Keratinocyte (primary cell): ENCODE data around the gene CXCL8. TPM values are rescaled to one million over a fixed set of nuclear protein-coding genes. Genes with fewer than 3 reads are reported as not detected.

Source experiments
- DNase-seq: peaks from one replicate; pipeline ENCODE4 v3.0.0-alpha.2; 2011; ENCODE audit warnings: low read depth, missing footprints, low spot score
- FAIRE-seq: peaks from 2 replicates; lab custom pipeline; 2011; peaks lifted over from hg19 to GRCh38; lab: Jason Lieb, UNC
- H2AFZ ChIP-seq: 2 replicates; pipeline ENCODE4 v1.6.0; 2012; ENCODE audit warnings: low read length, control low read depth, inconsistent platforms; ENCODE audit not compliant: control insufficient read depth
- H3K27ac ChIP-seq: 2 replicates; pipeline ENCODE4 v1.5.1; 2011; ENCODE audit warnings: low read length; ENCODE audit not compliant: control insufficient read depth, insufficient read depth
- H3K27me3 ChIP-seq: 3 replicates; pipeline ENCODE4 v1.6.0; 2011; ENCODE audit warnings: low read length; ENCODE audit not compliant: control insufficient read depth, insufficient read depth; ENCODE audit errors: extremely low read depth
- H3K36me3 ChIP-seq, 2 experiments: 2 replicates in 1 of 2; 3 replicates in 1 of 2; pipeline ENCODE4 v1.5.1; 2011; ENCODE audit warnings: low read length in 2 of 2, mild to moderate bottlenecking in 1 of 2; ENCODE audit not compliant: control insufficient read depth in 2 of 2, insufficient read depth in 2 of 2; ENCODE audit errors: extremely low read depth in 1 of 2
- H3K4me1 ChIP-seq: 3 replicates; pipeline ENCODE4 v1.5.1; 2011; ENCODE audit warnings: low read length; ENCODE audit not compliant: control insufficient read depth, insufficient read depth; ENCODE audit errors: extremely low read depth
- H3K4me2 ChIP-seq: 3 replicates; pipeline ENCODE4 v1.6.0; 2011; ENCODE audit warnings: low read depth, low read length; ENCODE audit not compliant: control insufficient read depth, insufficient read depth; ENCODE audit errors: extremely low read depth
- H3K4me3 ChIP-seq, 3 experiments: fragments of 200-600 bp in 1 of 3; sonication (generic) in 1 of 3; 2 replicates in 2 of 3; 3 replicates in 1 of 3; pipeline ENCODE4 v1.5.1; 2011 to 2016; ENCODE audit warnings: low read length in 3 of 3, mild to moderate bottlenecking in 3 of 3, control low read depth in 2 of 3, inconsistent platforms in 1 of 3, low read depth in 1 of 3, mixed read lengths in 1 of 3, mixed run types in 1 of 3, moderate library complexity in 1 of 3; ENCODE audit not compliant: control insufficient read depth in 2 of 3, insufficient read depth in 2 of 3; ENCODE audit errors: extremely low read depth in 1 of 3
- H3K79me2 ChIP-seq: 2 replicates; pipeline ENCODE4 v1.6.0; 2012; ENCODE audit warnings: low read length; ENCODE audit not compliant: control insufficient read depth, insufficient read depth
- H3K9ac ChIP-seq: 3 replicates; pipeline ENCODE4 v1.6.0; 2011; ENCODE audit warnings: low read length; ENCODE audit not compliant: control insufficient read depth, insufficient read depth; ENCODE audit errors: extremely low read depth
- H3K9me1 ChIP-seq: 3 replicates; pipeline ENCODE4 v1.6.0; 2011; ENCODE audit warnings: low read length; ENCODE audit not compliant: control insufficient read depth, insufficient read depth; ENCODE audit errors: extremely low read depth
- H3K9me3 ChIP-seq: 2 replicates; pipeline ENCODE4 v1.5.1; 2012; ENCODE audit warnings: low read depth, low read length; ENCODE audit not compliant: control insufficient read depth
- H4K20me1 ChIP-seq: 3 replicates; pipeline ENCODE4 v1.6.0; 2011; ENCODE audit warnings: low read length; ENCODE audit not compliant: control insufficient read depth, insufficient read depth; ENCODE audit errors: extremely low read depth
- EZH2 ChIP-seq: IDR thresholded peaks from one replicate; pipeline ENCODE4 v1.6.1; 2012; ENCODE audit warnings: inconsistent platforms, mild to moderate bottlenecking, low read length, moderate library complexity
- dilution Hi-C: fragments of 300-500 bp; cut with MboI; formaldehyde crosslinking; loops from one replicate; pipeline ENCODE4 v1.7.0; 2020; ENCODE audit warnings: low sequenced_read_pairs; ENCODE audit not compliant: extremely low pct_ligation_motif_present
- polyA plus RNA-seq, 5 experiments: library from polyadenylated mRNA; depleted of rRNA in 3 of 5; stranded (reverse) in 3 of 5; stranded (forward) in 1 of 5; unstranded in 1 of 5; fragments of >200 nt; gene quantifications; 1 replicate in 1 of 5; 2 replicates in 3 of 5; 3 replicates in 1 of 5; pipeline versions ENCODE4 v1.2.1 to v1.2.3, GENCODE V29; 2011 to 2012; ENCODE audit warnings: missing spikeins in 2 of 5, low read depth in 1 of 5, low replicate concordance in 1 of 5
- TF ChIP-seq, protein P1 (sequence below), 3 experiments: IDR thresholded peaks in 1 of 3; conservative IDR thresholded peaks in 1 of 3; optimal IDR thresholded peaks in 1 of 3; 2 replicates in 2 of 3; 3 replicates in 1 of 3; pipeline versions ENCODE3 to v1.5.1; 2011; ENCODE audit warnings: low read length in 3 of 3, mild to moderate bottlenecking in 3 of 3, moderate library complexity in 2 of 3, control low read depth in 1 of 3, inconsistent platforms in 1 of 3; ENCODE audit not compliant: insufficient read depth in 2 of 3; ENCODE audit errors: extremely low read depth in 1 of 3

The CXCL8 gene
- polyA plus RNA-seq, 1 donor (not counting 4 experiments of a cell fraction or from before 2014, with no cell fraction given) = 65.4 TPM

DNA sequence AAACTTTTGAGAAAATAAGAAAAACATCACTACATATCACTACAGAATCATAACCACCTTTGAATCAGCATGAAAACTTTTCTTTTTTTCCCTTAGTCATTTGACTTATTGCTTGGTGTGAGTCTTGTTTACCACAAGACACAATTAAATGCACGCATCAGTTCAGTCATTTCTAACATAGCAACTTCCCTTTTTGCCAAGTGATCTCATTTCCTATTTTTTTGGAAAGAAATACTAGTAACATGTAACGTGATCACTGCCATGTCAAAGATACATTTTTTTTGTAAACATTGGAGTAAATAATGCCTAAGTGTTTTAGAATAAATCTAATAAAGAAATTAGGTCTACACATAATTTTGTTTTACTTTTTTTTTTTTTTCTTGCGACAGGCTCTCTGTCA lies 5.1 kb upstream of the CXCL8 start:
- no peak overlapping the region for H3K4me2 ChIP-seq
- H4K20me1 ChIP-seq = no peaks in the 10 kb centered on the region
- H3K79me2 ChIP-seq = no peaks in the 10 kb centered on the region
- TF ChIP-seq, protein P1, sequence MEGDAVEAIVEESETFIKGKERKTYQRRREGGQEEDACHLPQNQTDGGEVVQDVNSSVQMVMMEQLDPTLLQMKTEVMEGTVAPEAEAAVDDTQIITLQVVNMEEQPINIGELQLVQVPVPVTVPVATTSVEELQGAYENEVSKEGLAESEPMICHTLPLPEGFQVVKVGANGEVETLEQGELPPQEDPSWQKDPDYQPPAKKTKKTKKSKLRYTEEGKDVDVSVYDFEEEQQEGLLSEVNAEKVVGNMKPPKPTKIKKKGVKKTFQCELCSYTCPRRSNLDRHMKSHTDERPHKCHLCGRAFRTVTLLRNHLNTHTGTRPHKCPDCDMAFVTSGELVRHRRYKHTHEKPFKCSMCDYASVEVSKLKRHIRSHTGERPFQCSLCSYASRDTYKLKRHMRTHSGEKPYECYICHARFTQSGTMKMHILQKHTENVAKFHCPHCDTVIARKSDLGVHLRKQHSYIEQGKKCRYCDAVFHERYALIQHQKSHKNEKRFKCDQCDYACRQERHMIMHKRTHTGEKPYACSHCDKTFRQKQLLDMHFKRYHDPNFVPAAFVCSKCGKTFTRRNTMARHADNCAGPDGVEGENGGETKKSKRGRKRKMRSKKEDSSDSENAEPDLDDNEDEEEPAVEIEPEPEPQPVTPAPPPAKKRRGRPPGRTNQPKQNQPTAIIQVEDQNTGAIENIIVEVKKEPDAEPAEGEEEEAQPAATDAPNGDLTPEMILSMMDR (optimal IDR thresholded peaks at IDR 0.05 in 1 of 3, IDR thresholded peaks at IDR 0.05 in 1 of 3, conservative IDR thresholded peaks at IDR 0.05 in 1 of 3; ENCODE audit: extremely low read depth in 1 of 3, insufficient read depth in 2 of 3, low read length in 3 of 3) = no peak
- TF ChIP-seq EZH2 = no peak
- no peaks in the 10 kb centered on the region for H3K9me3 ChIP-seq
- dilution Hi-C loops = no loop called here
- H3K9me1 ChIP-seq = no peaks in the 10 kb centered on the region
- no peaks in the 10 kb centered on the region for H3K36me3 ChIP-seq
- H3K9ac ChIP-seq = no peak overlapping the region
- H3K4me1 ChIP-seq = peaks cover 6% of the 10 kb centered on the region
- FAIRE-seq (no peak), DNase-seq (no peak)
- no peak overlapping the region for H2AFZ ChIP-seq
- no peak overlapping the region for H3K27ac ChIP-seq
- H3K4me3 ChIP-seq = no peak overlapping the region
- H3K27me3 ChIP-seq = no peaks in the 10 kb centered on the region

DNA sequence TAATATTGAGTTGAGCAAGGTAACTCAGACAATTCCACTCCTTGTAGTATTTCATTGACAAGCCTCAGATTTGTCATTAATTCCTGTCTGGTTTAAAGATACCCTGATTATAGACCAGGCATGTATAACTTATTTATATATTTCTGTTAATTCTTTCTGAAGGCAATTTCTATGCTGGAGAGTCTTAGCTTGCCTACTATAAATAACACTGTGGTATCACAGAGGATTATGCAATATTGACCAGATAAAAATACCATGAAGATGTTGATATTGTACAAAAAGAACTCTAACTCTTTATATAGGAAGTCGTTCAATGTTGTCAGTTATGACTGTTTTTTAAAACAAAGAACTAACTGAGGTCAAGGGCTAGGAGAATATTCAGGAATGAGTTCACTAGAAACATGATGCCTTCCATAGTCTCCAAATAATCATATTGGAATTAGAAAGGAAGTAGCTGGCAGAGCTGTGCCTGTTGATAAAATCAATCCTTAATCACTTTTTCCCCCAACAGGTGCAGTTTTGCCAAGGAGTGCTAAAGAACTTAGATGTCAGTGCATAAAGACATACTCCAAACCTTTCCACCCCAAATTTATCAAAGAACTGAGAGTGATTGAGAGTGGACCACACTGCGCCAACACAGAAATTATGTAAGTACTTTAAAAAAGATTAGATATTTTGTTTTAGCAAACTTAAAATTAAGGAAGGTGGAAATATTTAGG lies 821 bp downstream of the CXCL8 start:
- H3K4me1 ChIP-seq = peaks cover 9% of the 10 kb centered on the region
- no peak for TF ChIP-seq EZH2
- TF ChIP-seq, protein P1 (optimal IDR thresholded peaks at IDR 0.05 in 1 of 3, IDR thresholded peaks at IDR 0.05 in 1 of 3, conservative IDR thresholded peaks at IDR 0.05 in 1 of 3; ENCODE audit: extremely low read depth in 1 of 3, insufficient read depth in 2 of 3, low read length in 3 of 3) = no peak
- no peaks in the 10 kb centered on the region for H3K9me3 ChIP-seq
- H3K27me3 ChIP-seq = no peaks in the 10 kb centered on the region
- H4K20me1 ChIP-seq = no peaks in the 10 kb centered on the region
- no peak overlapping the region for H3K27ac ChIP-seq
- no peak for FAIRE-seq
- no peak overlapping the region for H3K9ac ChIP-seq
- dilution Hi-C loops = no loop called here
- H2AFZ ChIP-seq = no peak overlapping the region
- no peak overlapping the region for H3K4me3 ChIP-seq
- no peak for DNase-seq
- no peaks in the 10 kb centered on the region for H3K9me1 ChIP-seq
- H3K4me2 ChIP-seq = peak overlapping the region; percentile 42
- no peaks in the 10 kb centered on the region for H3K36me3 ChIP-seq
- H3K79me2 ChIP-seq = no peaks in the 10 kb centered on the region
